Transverse colon (tissue), 4 donors: Measurements from ENCODE around the gene JSRP1. TPM values are rescaled to one million over a fixed set of nuclear protein-coding genes. Genes with fewer than 3 reads are reported as not detected.

ENCODE experiments used
- DNase-seq: peaks from one replicate; pipeline ENCODE4 v3.0.0-alpha.2; 2019
- H3K27ac ChIP-seq, 4 donors: fragments of 200-600 bp; sonication (generic); 2 replicates each; pipeline ENCODE4 v1.5.1; 2016 to 2018; ENCODE audit warnings: inconsistent platforms in 4 of 4
- H3K27me3 ChIP-seq: fragments of 200-600 bp; sonication (generic); 2 replicates; pipeline ENCODE4 v1.5.1; 2017; ENCODE audit warnings: inconsistent platforms
- H3K36me3 ChIP-seq, 4 donors: fragments of 200-600 bp; sonication (generic); 2 replicates each; pipeline ENCODE4 v1.5.1; 2017 to 2019; ENCODE audit warnings: inconsistent platforms in 4 of 4
- H3K4me1 ChIP-seq, 4 donors: fragments of 200-600 bp; sonication (generic); 2 replicates each; pipeline ENCODE4 v1.5.1; 2017 to 2020; ENCODE audit warnings: inconsistent platforms in 4 of 4
- H3K4me3 ChIP-seq, 4 donors: fragments of 200-600 bp; sonication (generic); 1 replicate in 1 of 4; 2 replicates in 3 of 4; pipeline versions ENCODE4 v1.5.1 to v1.6.1; 2017 to 2019; ENCODE audit warnings: inconsistent platforms in 4 of 4
- H3K9me3 ChIP-seq, 2 donors: fragments of 200-600 bp; sonication (generic); 2 replicates each; pipeline ENCODE4 v1.5.1; 2017 to 2019; ENCODE audit warnings: inconsistent platforms in 2 of 2
- EP300 ChIP-seq: sonication (generic); formaldehyde crosslinking; IDR thresholded peaks from one replicate; pipeline ENCODE4 v1.6.1; 2017; ENCODE audit warnings: antibody characterized with exemption, low read depth
- POLR2A ChIP-seq: fragments of 450-650 bp; IDR thresholded peaks from one replicate; pipeline ENCODE4 v1.6.1; 2016; ENCODE audit warnings: antibody characterized with exemption, mild to moderate bottlenecking, moderate library complexity
- POLR2AphosphoS5 ChIP-seq, 3 donors: sonication (generic); formaldehyde crosslinking; IDR thresholded peaks; one replicate each; pipeline ENCODE4 v1.6.1; 2016; ENCODE audit warnings: antibody characterized with exemption in 3 of 3
- WGBS, 2 donors: methylation state at CpG; one replicate each; pipeline ENCODE4 v1.1.5; 2018; ENCODE audit warnings: low coverage in 1 of 2; 5-methylcytosine and 5-hydroxymethylcytosine counted together
- in situ Hi-C, 4 donors: fragments of 200-750 bp; cut with MboI; loops; one replicate each; pipeline versions ENCODE4 v1.15.0 to v1.15.1; 2017; ENCODE audit warnings: low sequenced_read_pairs in 3 of 4, low pct_ligation_motif_present in 1 of 4, low pct_unique_long_range_greater_than_20kb in 1 of 4
- intact Hi-C: fragments of 100-400 bp; cut with DNase I; formaldehyde crosslinking; loops from one replicate; pipeline ENCODE4 v1.15.1; 2023; ENCODE audit warnings: low total_unique reads
- total RNA-seq, 4 donors: library from RNA; depleted of rRNA; stranded (reverse); fragments of >200 nt; gene quantifications; one replicate each; pipeline ENCODE4 v1.1.0, GENCODE V29; 2016
- TF ChIP-seq, protein P1 (sequence below), 5 experiments: fragments of 200-600 bp in 3 of 5; fragments of 450-650 bp in 2 of 5; sonication (generic) in 3 of 5; IDR thresholded peaks; 1 replicate in 2 of 5; 2 replicates in 3 of 5; pipeline ENCODE4 v1.5.1; 2016 to 2017; ENCODE audit warnings: antibody characterized with exemption in 5 of 5, inconsistent platforms in 3 of 5, mild to moderate bottlenecking in 2 of 5, moderate library complexity in 1 of 5

JSRP1 gene
- total RNA-seq, 4 donors from 2014 or later: 5.6 TPM; not detected in 3

DNA sequence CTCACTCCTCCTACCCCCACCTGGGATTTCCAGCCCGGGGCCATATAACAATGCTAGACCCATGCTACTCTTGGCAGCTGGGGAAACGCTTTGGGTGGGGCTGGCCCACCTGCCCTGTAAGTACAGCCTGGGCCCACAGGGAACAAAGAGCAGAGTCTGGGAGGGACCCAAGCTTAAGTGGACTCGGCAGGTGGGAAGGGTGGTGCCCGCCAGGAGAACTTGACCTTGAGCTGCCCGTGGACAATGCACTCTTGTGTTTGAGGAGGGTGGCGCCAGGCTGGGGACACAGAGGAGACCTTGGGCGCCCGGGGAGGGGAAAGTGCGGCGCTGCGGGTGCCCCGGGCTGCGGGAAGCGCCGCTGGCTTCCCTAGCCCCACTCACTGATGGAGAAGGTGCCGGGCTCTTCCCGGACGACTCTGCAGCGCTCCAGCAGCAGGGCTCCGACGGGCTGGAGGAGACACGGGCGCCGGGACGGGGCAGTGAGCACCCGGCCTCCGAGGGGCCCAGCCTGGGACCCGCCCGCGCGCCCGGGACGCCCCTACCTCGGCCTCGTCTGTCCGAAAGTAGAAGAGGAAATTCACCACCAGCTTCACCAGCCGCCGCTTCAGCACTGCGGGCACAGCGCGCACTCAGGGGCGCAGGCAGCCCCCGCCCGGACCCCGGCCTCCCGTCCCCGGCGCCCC lies 20.7 kb downstream of the JSRP1 start:
- Histone ChIP-seq H3K4me1 (peaks cover 35 to 58% (median 54%) of the 10 kb centered on the region in 4 donors), H3K36me3 (peaks cover 0 to 5% (median 0%) of the 10 kb centered on the region in 4 donors), H3K4me3 (peak overlapping the region; percentile 72 to 98 (median 90)), H3K27me3 (no peaks in the 10 kb centered on the region), H3K9me3 (no peaks in the 10 kb centered on the region), H3K27ac (peak overlapping the region; percentile 96 to 99 (median 98))
- intact Hi-C loops (loop anchor here (2.0 kb wide), 1 partner anchor 37 kb away; no protein-coding TSS in a partner anchor), in situ Hi-C loops (no loop called here)
- 1% methylated on average over 43 of the region's 48 CpGs; no CpG with 5 or more reads in 1 of the 2 donors for WGBS, 2 donors
- peak; percentile 86 for DNase-seq
- no peak for TF ChIP-seq EP300
- peak; percentile 42 to 84 (median 81) for TF ChIP-seq POLR2AphosphoS5 (IDR thresholded peaks at IDR 0.05)
- TF ChIP-seq, protein P1, sequence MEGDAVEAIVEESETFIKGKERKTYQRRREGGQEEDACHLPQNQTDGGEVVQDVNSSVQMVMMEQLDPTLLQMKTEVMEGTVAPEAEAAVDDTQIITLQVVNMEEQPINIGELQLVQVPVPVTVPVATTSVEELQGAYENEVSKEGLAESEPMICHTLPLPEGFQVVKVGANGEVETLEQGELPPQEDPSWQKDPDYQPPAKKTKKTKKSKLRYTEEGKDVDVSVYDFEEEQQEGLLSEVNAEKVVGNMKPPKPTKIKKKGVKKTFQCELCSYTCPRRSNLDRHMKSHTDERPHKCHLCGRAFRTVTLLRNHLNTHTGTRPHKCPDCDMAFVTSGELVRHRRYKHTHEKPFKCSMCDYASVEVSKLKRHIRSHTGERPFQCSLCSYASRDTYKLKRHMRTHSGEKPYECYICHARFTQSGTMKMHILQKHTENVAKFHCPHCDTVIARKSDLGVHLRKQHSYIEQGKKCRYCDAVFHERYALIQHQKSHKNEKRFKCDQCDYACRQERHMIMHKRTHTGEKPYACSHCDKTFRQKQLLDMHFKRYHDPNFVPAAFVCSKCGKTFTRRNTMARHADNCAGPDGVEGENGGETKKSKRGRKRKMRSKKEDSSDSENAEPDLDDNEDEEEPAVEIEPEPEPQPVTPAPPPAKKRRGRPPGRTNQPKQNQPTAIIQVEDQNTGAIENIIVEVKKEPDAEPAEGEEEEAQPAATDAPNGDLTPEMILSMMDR (IDR thresholded peaks at IDR 0.05): peak in 2 of 5 experiments; percentile 23 to 43
- peak; percentile 79 for TF ChIP-seq POLR2A

DNA sequence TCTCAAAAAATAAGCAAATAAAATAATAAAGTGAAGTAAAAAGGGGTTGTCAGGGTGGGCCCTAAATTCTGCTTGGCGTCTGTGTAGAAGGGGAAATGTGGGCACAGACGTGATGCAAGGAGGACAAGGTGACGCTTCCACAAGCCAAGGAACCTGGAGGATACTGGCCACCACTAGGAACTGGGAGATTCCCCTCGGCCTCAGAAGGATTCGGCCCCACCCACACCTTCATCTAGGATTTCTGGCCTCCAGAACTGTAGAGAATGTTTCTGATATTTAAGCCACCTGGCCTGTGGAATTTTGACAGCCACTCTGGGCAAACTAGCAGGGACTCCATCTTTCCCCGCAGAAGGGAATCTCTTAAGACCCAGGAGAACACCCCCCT lies 21.2 kb downstream of the JSRP1 start:
- WGBS, 2 donors: 42% methylated on average over 6 of the region's 6 CpGs; no CpG with 5 or more reads in 1 of the 2 donors

DNA sequence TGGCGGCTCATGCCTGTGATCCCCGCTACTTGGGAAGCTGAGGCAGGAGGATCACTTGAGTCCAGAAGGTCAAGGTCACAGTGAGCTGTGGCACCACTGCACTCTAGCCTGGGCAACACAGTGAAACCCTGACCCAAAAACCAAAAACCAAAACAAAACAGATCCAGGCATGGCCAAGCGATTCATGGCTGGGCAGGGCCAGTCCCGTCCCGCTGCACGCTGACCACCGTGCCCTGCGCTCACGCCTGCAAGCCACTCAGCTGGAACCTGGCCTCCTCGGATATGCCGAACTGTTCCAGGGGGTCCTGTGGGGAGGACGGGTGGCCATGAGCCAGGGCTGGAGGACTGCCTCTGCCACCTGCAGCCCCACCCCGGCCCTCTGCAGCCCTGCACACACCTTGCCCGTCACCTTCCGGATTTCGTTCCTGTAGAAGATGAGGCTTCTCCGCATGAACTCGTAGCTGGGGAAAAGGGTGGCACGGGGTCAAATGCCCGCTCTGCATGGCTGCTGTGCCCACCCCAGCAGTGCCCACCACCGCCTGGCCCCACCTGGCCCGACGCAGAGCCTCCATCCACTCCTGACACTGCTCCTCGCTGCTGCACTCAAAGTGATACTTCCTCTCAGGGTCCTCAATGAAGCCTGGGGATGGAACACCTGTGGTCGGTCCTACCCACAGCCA lies 22.5 kb downstream of the JSRP1 start:
- no peaks in the 10 kb centered on the region for H3K27me3 ChIP-seq
- peaks cover 0 to 9% (median 3%) of the 10 kb centered on the region in 4 donors for H3K36me3 ChIP-seq
- no peak for DNase-seq
- H3K9me3 ChIP-seq: no peaks in the 10 kb centered on the region
- intact Hi-C loops: no loop called here
- peak overlapping the region; percentile 96 to 99 (median 98) for H3K27ac ChIP-seq
- peaks cover 27 to 40% (median 36%) of the 10 kb centered on the region in 4 donors for H3K4me1 ChIP-seq
- WGBS, 2 donors: 57 to 65% methylated on average over 1 to 25 of the region's 25 CpGs
- TF ChIP-seq, protein P1 (IDR thresholded peaks at IDR 0.05): no peak
- TF ChIP-seq POLR2AphosphoS5 (IDR thresholded peaks at IDR 0.05): peak in 1 of 3 donors; percentile 4
- H3K4me3 ChIP-seq: no peak overlapping the region
- in situ Hi-C loops: no loop called here

More for the DNA sequence above, 21.2 kb downstream of the JSRP1 start:
- peak overlapping the region; percentile 72 to 98 (median 90) for H3K4me3 ChIP-seq
- H3K27ac ChIP-seq: peak overlapping the region; percentile 96 to 99 (median 98)
- no peak for DNase-seq
- intact Hi-C loops: no loop called here
- in situ Hi-C loops: no loop called here
- H3K9me3 ChIP-seq: no peaks in the 10 kb centered on the region
- H3K27me3 ChIP-seq: no peaks in the 10 kb centered on the region
- no peak for TF ChIP-seq POLR2AphosphoS5 (IDR thresholded peaks at IDR 0.05)
- TF ChIP-seq, protein P1 (IDR thresholded peaks at IDR 0.05): no peak
- TF ChIP-seq POLR2A: no peak
- TF ChIP-seq EP300: no peak
- peaks cover 0 to 9% (median 2%) of the 10 kb centered on the region in 4 donors for H3K36me3 ChIP-seq
- peaks cover 33 to 52% (median 49%) of the 10 kb centered on the region in 4 donors for H3K4me1 ChIP-seq
